ENCODE data around the gene CHRNE. TPM values are rescaled to one million over a fixed set of nuclear protein-coding genes. Genes with fewer than 3 reads are reported as not detected.

The CHRNE gene
- total and polyA plus RNA-seq, 2 of the 8 experiments (the other 6 are each of a cell fraction or from before 2014, with no cell fraction given) = 0.15 to 0.33 TPM

DNA sequence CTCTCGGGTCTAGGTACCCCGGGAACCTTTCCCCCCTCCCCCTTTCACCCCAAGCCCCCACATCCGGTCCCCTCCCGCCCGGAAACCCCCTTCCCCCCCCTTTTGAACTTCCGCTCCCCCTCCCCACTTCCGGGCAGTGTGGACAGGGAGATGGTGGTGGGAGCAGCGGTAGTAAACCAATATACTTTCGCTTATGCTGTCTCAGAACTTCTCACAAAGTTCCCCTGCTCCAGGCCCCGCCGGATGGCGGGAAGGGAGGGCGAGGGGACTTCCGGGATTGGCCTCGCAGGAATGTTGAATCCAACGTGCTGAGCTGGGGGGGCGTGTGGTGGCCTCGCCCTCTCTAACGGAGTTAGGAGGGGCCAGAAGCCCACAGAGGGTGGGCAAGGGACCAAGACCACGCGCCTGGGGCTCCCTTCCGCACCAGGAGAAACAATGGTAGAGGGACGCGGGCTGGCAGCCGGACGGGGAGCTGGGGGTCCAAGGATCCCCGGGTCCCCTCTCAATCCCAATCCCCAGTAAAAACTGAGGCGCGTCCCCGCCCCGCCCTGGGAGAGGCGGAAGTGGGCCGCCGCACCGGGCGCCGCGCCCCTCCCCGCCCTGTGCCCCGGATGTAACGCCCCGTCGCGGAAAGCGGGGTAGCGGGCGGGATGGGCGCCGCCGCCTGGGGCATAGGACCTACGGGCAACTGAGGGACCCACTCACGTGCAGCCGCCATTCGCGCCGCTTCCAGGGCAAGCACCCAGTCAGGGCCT, 44.7 kb upstream of the CHRNE start:
- ChIA-PET POLR2A (ENCODE audit: partially characterized antibody) (interaction anchor here (0.6 to 32.4 kb wide), 19 partner anchors 0 to 218 kb away, joined by 3 to 987 read pairs (median 8); partner anchors contain the start of genes C17orf107, CAMTA2, ENO3 and GP1BA), CTCF (ENCODE audit: partially characterized antibody) (interaction anchor here (0.7 to 1.0 kb wide), 4 partner anchors 12 to 38 kb away, joined by 3 read pairs; no protein-coding TSS in a partner anchor)
- H4K8ac ChIP-seq (ENCODE audit: extremely low read depth, insufficient read depth, low read length) = peak overlapping the region; percentile 96
- H2AK5ac ChIP-seq (ENCODE audit: low read depth, low read length) = peak overlapping the region; percentile 53; the same call in 1 of the 2 replicates
- peaks cover 18% of the 10 kb centered on the region for H3K23me2 ChIP-seq (ENCODE audit: low read depth, low read length)
- H4K5ac ChIP-seq (ENCODE audit: insufficient read length, low read depth, low read length) = peak overlapping the region; percentile 97
- peak overlapping the region; percentile 99 for H4K91ac ChIP-seq (replicated peaks; ENCODE audit: insufficient read length, low read length)
- H2BK20ac ChIP-seq (ENCODE audit: low read length) = no peak overlapping the region
- no peak overlapping the region for H2BK120ac ChIP-seq (replicated peaks; ENCODE audit: low read depth, low read length)
- H3K18ac ChIP-seq (ENCODE audit: extremely low read depth, low read length) = peak overlapping the region; percentile 99
- peak overlapping the region; percentile 87 to 95 for H3K4me2 ChIP-seq (ENCODE audit: insufficient read depth in 1 of 2, low read depth in 2 of 2, low read length in 2 of 2)
- no peak overlapping the region for H3K23ac ChIP-seq (ENCODE audit: insufficient read length)
- 1% methylated on average over 38 of the region's 56 CpGs; no CpG with 5 or more reads in 1 of the 2 experiments for WGBS, 2 experiments (ENCODE audit: extremely low coverage in 1 of 2, insufficient coverage in 1 of 2, insufficient read length in 1 of 2, insufficient replicate concordance in 2 of 2, low coverage in 1 of 2, low lambda C conversion rate in 2 of 2, missing lambda C conversion rate in 1 of 2)
- 0 out of 2 replicates have a peak, but pooled peaks cover 2% of the 10 kb centered on the region for H3K79me1 ChIP-seq (ENCODE audit: low read depth, low read length)
- peak overlapping the region; percentile 78 to 99 (median 94) for H3K9ac ChIP-seq (replicated peaks in 1 of 4; ENCODE audit: extremely low read depth in 1 of 4, low read depth in 3 of 4, low read length in 3 of 4)
- H3K79me2 ChIP-seq (ENCODE audit: control insufficient read depth in 1 of 2, insufficient read depth in 2 of 2, low read length in 2 of 2) = peaks cover 8 to 43% of the 10 kb centered on the region in 2 experiments
- no peaks in the 10 kb centered on the region for H3K9me3 ChIP-seq (ENCODE audit: insufficient read depth in 2 of 2, low read depth in 1 of 2, low read length in 1 of 2)
- H3K56ac ChIP-seq (replicated peaks; ENCODE audit: insufficient read length, low read depth, low read length) = peak overlapping the region; percentile 98
- peaks cover 6 to 38% (median 25%) of the 10 kb centered on the region in 4 experiments for H3K36me3 ChIP-seq (ENCODE audit: control insufficient read depth in 2 of 4, insufficient read depth in 4 of 4, low read length in 3 of 4)
- peak overlapping the region; percentile 87 to 99 (median 96) for H3K4me3 ChIP-seq (ENCODE audit: extremely low read depth in 1 of 4, insufficient read depth in 2 of 4, low read depth in 3 of 4, low read length in 4 of 4)
- no peaks in the 10 kb centered on the region for H3K27me3 ChIP-seq (replicated peaks in 1 of 4; ENCODE audit: control insufficient read depth in 3 of 4, extremely low read depth in 1 of 4, insufficient read depth in 3 of 4, low read length in 3 of 4)
- no peak overlapping the region for H3K14ac ChIP-seq (ENCODE audit: insufficient read length)
- no peak overlapping the region for H2AFZ ChIP-seq (ENCODE audit: low read length)
- DNase-seq (ENCODE audit: low read depth in 1 of 2, low spot score in 2 of 2) = peak in 1 of 2 experiments; percentile 74
- peak overlapping the region; percentile 93 for H3K27ac ChIP-seq (ENCODE audit: low read depth, low read length)
- H3K4ac ChIP-seq (replicated peaks; ENCODE audit: insufficient read length, low read depth, low read length) = peak overlapping the region; percentile 96
- peaks cover 4 to 17% (median 10%) of the 10 kb centered on the region in 4 experiments for H3K4me1 ChIP-seq (replicated peaks in 1 of 4; ENCODE audit: control insufficient read depth in 3 of 4, insufficient read depth in 4 of 4, low read length in 3 of 4)
- H2BK5ac ChIP-seq (ENCODE audit: low read depth, low read length) = peak overlapping the region; percentile 98
- H4K20me1 ChIP-seq (replicated peaks in 1 of 2; ENCODE audit: control insufficient read depth in 1 of 2, insufficient read depth in 2 of 2, low read length in 2 of 2) = peaks cover 16 to 20% of the 10 kb centered on the region in 2 experiments
- FAIRE-seq = no peak
- no peak overlapping the region; the same call in 1 of the 2 replicates for H2BK15ac ChIP-seq (ENCODE audit: low read length)
- no peak overlapping the region for H2BK12ac ChIP-seq (ENCODE audit: low read depth, low read length)
- TF ChIP-seq, protein P1, sequence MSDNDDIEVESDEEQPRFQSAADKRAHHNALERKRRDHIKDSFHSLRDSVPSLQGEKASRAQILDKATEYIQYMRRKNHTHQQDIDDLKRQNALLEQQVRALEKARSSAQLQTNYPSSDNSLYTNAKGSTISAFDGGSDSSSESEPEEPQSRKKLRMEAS (IDR thresholded peaks at IDR 0.05) = 0 out of 2 replicates have a peak, but pooled peaks have one; percentile 29
- TF ChIP-seq KDM1A (IDR thresholded peaks at IDR 0.05; ENCODE audit: borderline replicate concordance, low read length) (no peak), TAF7 (optimal IDR thresholded peaks at IDR 0.05; ENCODE audit: borderline replicate concordance, low read depth, low read length) (peak; percentile 42), BCL11A (IDR thresholded peaks at IDR 0.05; ENCODE audit: low read depth in 2 of 2, low read length in 2 of 2) (no peak), PHF8 (conservative IDR thresholded peaks at IDR 0.05; ENCODE audit: low read depth, low read length) (peak; percentile 17; the same call in 1 of the 2 replicates), BACH1 (IDR thresholded peaks at IDR 0.05; ENCODE audit: low read length) (no peak), SP4 (IDR thresholded peaks at IDR 0.05; ENCODE audit: low read length) (0 out of 2 replicates have a peak, but pooled peaks have one; percentile 25), EGR1 (IDR thresholded peaks at IDR 0.05; ENCODE audit: borderline replicate concordance, low read depth, low read length) (0 out of 2 replicates have a peak, but pooled peaks have one; percentile 31), TEAD4 (IDR thresholded peaks at IDR 0.05; ENCODE audit: low read depth, low read length) (peak; percentile 56; the same call in 1 of the 2 replicates)
- TF ChIP-seq, protein P2, sequence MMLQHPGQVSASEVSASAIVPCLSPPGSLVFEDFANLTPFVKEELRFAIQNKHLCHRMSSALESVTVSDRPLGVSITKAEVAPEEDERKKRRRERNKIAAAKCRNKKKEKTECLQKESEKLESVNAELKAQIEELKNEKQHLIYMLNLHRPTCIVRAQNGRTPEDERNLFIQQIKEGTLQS (IDR thresholded peaks at IDR 0.05; ENCODE audit: insufficient read depth, low read depth, low read length) = no peak

Data from H1 (cell line).